Ectodermal cell (in vitro differentiated cells): ENCODE data around the gene SDE2.

Experiments used
- H3K27ac ChIP-seq: 2 replicates; pipeline ENCODE4 v1.7.0; 2013; ENCODE audit warnings: mild to moderate bottlenecking, low read depth, low read length; ENCODE audit not compliant: insufficient read depth, poor library complexity, severe bottlenecking
- H3K27me3 ChIP-seq: 2 replicates; pipeline ENCODE4 v1.7.0; 2013; ENCODE audit warnings: mild to moderate bottlenecking, low read length; ENCODE audit not compliant: insufficient read depth, control insufficient read depth, poor library complexity, severe bottlenecking
- H3K36me3 ChIP-seq: one replicate; pipeline ENCODE4 v1.7.0; 2013; ENCODE audit warnings: low read length; ENCODE audit not compliant: control insufficient read depth, insufficient read depth
- H3K4me1 ChIP-seq: one replicate; pipeline ENCODE4 v1.7.0; 2013; ENCODE audit warnings: low read length; ENCODE audit not compliant: control insufficient read depth, insufficient read depth
- H3K4me3 ChIP-seq: 2 replicates; pipeline ENCODE4 v1.7.0; 2013; ENCODE audit warnings: low read depth, low read length, control low read depth; ENCODE audit not compliant: insufficient read depth
- H3K9me3 ChIP-seq: 2 replicates; pipeline ENCODE4 v1.7.0; 2013; ENCODE audit warnings: mild to moderate bottlenecking, low read length, moderate library complexity; ENCODE audit not compliant: control insufficient read depth
- WGBS, 2 experiments: methylation state at CpG; one replicate each; pipeline ENCODE4 v1.1.7; 2013; ENCODE audit warnings: missing lambda C conversion rate in 2 of 2; 5-methylcytosine and 5-hydroxymethylcytosine counted together

SDE2 gene

DNA sequence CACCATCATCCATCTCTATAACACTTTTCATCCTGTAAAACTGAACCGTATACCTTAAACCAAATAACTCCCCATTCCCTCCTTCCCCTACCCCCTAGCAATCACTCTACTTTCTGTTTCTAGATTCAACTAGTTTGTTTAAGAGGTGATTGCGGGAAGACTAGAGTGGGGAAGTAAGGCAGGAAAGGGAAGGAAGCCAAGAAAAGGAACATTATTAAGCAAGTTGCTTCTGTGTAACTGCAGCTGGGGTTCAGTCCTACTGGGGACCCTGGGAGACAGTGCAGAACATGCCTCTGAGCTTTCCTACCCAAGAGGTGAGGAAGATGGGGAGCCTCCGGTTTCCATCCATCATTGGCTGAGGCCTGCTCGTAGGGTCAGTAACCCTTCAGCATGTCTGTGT is 34.4 kb upstream of the SDE2 start:
- Histone ChIP-seq H3K9me3 (no peaks in the 10 kb centered on the region), H3K27ac (no peak overlapping the region), H3K36me3 (no peaks in the 10 kb centered on the region), H3K4me3 (no peak overlapping the region), H3K4me1 (no peaks in the 10 kb centered on the region), H3K27me3 (no peaks in the 10 kb centered on the region)
- 87 to 95% methylated on average over 4 of the region's 4 CpGs for WGBS, 2 experiments

DNA sequence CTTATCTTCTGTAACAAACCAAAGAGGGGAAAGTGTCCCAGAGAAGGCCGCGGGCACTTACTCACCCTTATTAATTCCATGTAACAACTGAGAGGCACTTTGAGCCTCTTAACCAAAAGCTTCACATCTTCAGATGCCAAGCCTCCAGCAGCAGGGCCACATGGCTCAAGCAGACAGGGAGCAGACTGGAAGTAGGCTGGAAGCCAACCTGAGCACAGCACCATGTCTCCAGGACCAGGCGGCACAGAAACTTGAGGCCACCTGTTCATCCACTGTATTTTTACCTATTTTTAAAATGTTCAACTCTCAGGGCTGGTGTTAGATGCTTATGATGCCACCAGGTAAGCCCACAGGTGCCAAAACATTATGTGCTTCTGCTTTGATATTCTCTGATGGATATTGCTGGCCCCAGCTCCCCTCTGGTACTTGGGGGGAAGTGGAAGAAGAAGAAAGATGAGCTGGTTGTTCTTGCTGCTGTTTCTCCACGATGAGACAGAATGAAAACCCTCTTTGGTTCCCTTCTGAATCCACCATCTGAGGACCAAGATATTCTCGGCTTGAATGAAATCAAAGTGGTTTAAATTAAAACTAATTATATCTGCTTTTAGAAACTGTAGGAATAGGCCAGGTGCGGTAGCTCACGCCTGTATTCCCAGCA is 30.6 kb upstream of the SDE2 start:
- no peaks in the 10 kb centered on the region for H3K9me3 ChIP-seq
- no peak overlapping the region for H3K4me3 ChIP-seq
- no peaks in the 10 kb centered on the region for H3K27me3 ChIP-seq
- H3K36me3 ChIP-seq: no peaks in the 10 kb centered on the region
- no peaks in the 10 kb centered on the region for H3K4me1 ChIP-seq
- 91 to 94% methylated on average over 7 of the region's 7 CpGs for WGBS, 2 experiments
- no peak overlapping the region for H3K27ac ChIP-seq

DNA sequence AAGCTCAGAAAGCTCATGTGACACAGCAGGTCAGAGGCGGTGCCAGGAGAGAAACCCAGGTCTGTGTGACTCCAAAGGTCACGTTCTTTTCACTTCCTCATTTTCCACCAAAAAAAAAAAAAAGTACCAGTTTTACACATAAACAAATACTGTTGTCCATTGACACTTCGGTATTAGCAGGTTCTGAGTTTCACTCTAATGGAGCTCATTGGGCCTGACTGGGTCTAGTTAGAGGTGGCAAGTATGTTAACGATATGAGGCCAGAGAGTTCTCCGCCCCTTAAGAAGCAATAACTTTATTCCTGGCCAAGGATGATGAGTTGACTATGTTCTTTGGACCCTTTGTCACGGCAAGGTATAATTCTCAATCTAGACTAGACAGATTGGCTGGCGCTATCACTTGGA is 30.0 kb upstream of the SDE2 start:
- Histone ChIP-seq H3K36me3 (no peaks in the 10 kb centered on the region), H3K27ac (no peak overlapping the region), H3K4me3 (no peak overlapping the region), H3K27me3 (no peaks in the 10 kb centered on the region), H3K4me1 (no peaks in the 10 kb centered on the region), H3K9me3 (no peaks in the 10 kb centered on the region)
- WGBS, 2 experiments: 93 to 94% methylated on average over 7 of the region's 7 CpGs

DNA sequence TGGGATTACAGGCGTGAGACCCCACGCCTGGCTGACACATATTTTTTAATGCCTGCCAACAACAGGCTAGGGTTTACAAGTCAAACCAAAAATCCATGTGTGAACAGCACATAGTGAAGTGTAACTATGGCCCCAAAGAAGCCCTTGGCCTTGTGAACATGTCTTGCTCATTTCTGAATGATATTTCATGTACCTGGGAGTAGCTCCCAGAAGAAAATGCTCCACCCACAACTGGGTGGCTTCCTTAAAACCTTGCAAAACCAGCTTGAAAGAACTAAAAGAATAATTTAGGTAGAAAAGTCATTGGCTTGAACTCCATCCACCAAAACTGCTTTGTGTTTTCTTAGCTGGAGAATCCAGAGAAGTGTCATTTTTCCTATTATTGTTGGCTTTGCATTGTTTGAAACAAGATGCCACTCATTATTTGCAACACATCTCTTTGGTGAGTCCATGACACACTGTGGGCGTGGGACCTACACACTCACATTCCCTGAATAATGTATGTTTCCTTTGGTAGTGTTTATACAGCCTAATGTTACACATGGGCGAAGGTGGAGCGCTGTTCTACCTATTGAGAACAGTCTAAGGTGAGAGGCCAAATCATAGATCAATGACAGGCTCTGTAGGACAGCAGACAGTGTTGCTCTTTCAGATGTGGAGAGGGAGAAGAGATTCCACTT is 28.5 kb upstream of the SDE2 start:
- Histone ChIP-seq H3K4me1 (no peaks in the 10 kb centered on the region), H3K36me3 (no peaks in the 10 kb centered on the region), H3K27ac (no peak overlapping the region), H3K4me3 (no peak overlapping the region), H3K27me3 (no peaks in the 10 kb centered on the region), H3K9me3 (no peaks in the 10 kb centered on the region)
- 95 to 97% methylated on average over 4 to 5 of the region's 5 CpGs for WGBS, 2 experiments

DNA sequence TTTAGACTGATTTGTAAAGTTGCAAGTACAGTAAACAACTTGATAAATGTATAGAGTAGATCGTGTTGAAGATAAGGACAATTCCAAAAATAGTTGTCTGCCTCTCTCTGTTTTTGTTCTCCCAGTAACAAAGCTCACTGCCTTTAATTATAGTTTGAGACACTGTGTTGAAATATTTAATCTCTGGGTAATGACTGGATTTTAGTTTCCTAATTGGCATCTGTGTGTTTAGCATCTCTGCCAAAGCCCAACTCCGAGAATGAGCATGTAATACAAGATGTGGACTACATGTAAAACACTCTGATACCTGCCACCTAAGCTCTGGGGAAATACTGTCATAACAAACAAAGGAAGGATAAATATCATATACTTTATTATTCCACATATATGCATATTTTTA is 27.7 kb upstream of the SDE2 start:
- Histone ChIP-seq H3K27me3 (no peaks in the 10 kb centered on the region), H3K4me1 (no peaks in the 10 kb centered on the region), H3K27ac (no peak overlapping the region), H3K36me3 (no peaks in the 10 kb centered on the region), H3K4me3 (no peak overlapping the region), H3K9me3 (no peaks in the 10 kb centered on the region)
- WGBS, 2 experiments: 88 to 94% methylated on average over 2 of the region's 2 CpGs

DNA sequence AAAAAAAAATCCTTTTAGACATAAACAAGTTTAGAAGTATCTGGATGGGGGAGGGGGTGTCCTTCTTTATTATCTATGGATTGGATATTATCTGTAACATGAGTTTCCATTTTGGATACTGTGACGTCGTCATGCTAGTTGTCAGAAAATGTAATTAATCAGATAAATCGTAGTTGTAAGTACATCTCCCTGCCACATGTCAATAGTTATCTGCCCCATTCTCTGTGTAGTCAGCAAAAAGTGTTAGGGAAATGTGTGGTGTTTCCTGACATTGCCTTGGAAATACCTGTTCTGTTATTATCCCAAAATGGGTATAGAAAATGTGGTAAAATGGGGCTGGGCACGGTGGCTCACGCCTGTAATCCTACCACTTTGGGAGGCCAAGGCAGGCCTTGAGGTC is 24.6 kb upstream of the SDE2 start:
- H3K4me3 ChIP-seq: no peak overlapping the region
- H3K36me3 ChIP-seq: no peaks in the 10 kb centered on the region
- WGBS, 2 experiments: 93 to 96% methylated on average over 5 of the region's 5 CpGs
- no peaks in the 10 kb centered on the region for H3K27me3 ChIP-seq
- no peaks in the 10 kb centered on the region for H3K9me3 ChIP-seq
- H3K27ac ChIP-seq: no peak overlapping the region
- H3K4me1 ChIP-seq: no peaks in the 10 kb centered on the region

DNA sequence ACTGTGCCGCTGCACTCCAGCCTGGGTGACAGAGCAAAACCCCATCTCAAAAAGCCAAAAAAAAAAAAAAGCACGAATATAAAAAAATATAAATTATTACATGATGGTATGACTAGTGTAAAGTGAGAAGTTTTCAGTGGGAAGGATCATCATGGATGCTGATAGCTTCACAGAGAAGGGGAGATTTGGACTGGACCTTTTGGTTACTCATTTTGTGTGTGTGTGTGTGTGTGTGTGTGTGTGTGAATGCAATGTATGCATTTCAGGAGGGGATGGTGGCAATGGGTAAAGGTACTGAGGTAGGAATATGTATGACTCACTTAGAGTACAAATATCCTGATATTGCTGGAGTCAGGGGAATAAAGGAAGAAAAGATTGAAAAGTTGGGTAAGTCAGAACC is 22.7 kb upstream of the SDE2 start:
- WGBS, 2 experiments: 83% methylated on average over 2 of the region's 2 CpGs; no CpG with 5 or more reads in 1 of the 2 experiments
- Histone ChIP-seq H3K36me3 (no peaks in the 10 kb centered on the region), H3K9me3 (no peaks in the 10 kb centered on the region), H3K4me3 (no peak overlapping the region), H3K27ac (no peak overlapping the region), H3K27me3 (no peaks in the 10 kb centered on the region), H3K4me1 (no peaks in the 10 kb centered on the region)

DNA sequence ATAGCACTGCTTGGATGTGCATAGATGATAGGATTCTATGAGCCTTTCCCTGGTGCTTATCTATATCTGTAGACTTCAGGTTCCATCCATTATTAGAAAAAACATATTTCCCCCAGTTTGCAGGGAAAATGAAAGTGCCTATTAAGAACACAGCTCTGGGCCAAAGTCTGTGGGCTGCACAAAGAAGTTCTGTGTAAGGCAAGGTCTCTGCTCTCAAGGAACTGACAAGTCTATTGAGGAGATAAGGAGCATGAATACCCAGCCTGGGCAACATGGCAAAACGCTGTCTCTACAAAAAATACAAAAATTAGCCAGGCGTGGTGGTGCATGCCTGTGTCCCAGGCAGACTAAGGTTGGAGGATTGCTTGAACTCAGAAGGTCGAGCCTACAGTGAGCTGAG is 22.3 kb upstream of the SDE2 start:
- H3K36me3 ChIP-seq: no peaks in the 10 kb centered on the region
- WGBS, 2 experiments: 86 to 89% methylated on average over 3 of the region's 3 CpGs
- no peaks in the 10 kb centered on the region for H3K9me3 ChIP-seq
- H3K27me3 ChIP-seq: no peaks in the 10 kb centered on the region
- no peak overlapping the region for H3K27ac ChIP-seq
- H3K4me1 ChIP-seq: no peaks in the 10 kb centered on the region
- H3K4me3 ChIP-seq: no peak overlapping the region

DNA sequence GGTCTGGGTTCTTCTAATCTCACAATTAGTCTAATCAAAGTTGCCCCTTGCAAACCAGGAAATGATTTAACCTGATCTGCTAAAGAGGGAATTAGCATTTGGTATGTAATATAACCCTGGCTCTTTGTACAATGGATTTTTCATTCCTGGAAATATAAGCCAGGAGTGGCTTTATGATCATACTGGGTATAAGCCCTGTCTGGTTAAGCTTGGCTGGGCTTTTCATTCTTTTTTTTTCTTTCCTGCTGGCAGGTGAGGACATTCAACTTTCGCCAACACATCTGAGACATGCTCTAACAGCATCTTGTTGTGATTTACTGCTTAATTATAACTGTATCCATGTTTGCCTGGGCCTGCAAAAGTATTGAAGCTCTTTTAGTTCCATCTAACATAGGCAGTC is 20.4 kb upstream of the SDE2 start:
- WGBS, 2 experiments: 100% methylated on average over 1 of the region's 1 CpG
- no peak overlapping the region for H3K4me3 ChIP-seq
- no peaks in the 10 kb centered on the region for H3K27me3 ChIP-seq
- no peaks in the 10 kb centered on the region for H3K36me3 ChIP-seq
- no peaks in the 10 kb centered on the region for H3K4me1 ChIP-seq
- H3K9me3 ChIP-seq: no peaks in the 10 kb centered on the region
- no peak overlapping the region for H3K27ac ChIP-seq

DNA sequence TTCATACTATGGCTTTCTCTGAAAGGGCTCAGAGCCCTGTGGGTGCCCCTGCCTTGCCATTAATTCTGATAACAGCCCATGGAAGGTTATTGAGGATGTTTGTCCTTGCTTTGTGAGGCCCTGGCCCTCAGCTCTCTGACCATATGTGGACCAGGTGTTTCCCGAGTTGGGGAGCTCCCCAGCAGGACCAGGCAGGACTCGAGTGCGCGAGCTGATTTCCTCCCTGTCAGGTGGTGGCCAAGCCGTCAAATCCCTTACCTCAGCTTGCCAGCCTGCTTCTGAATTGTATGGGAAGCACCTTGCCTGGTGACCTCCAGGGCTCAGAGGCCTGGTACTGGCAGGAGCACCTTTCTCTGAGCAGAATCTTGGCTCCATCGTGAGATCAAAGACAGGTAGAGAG is 17.9 kb upstream of the SDE2 start:
- H3K27ac ChIP-seq: no peak overlapping the region
- no peaks in the 10 kb centered on the region for H3K9me3 ChIP-seq
- H3K27me3 ChIP-seq: no peaks in the 10 kb centered on the region
- H3K4me1 ChIP-seq: no peaks in the 10 kb centered on the region
- WGBS, 2 experiments: 81 to 82% methylated on average over 6 of the region's 6 CpGs
- no peak overlapping the region for H3K4me3 ChIP-seq
- H3K36me3 ChIP-seq: no peaks in the 10 kb centered on the region
